ENCODE results near the gene DUSP22.

Gene DUSP22

GRCh38 chr6:308768-309167 lies 16.5 kb downstream of the DUSP22 start:
- no peak for DNase-seq (ENCODE audit: low read depth in 2 of 2)

GRCh38 chr6:309947-310346 lies 17.7 kb downstream of the DUSP22 start:
- no peak for DNase-seq (ENCODE audit: low read depth in 2 of 2)

GRCh38 chr6:310671-311070 lies 18.4 kb downstream of the DUSP22 start:
- no peak for DNase-seq (ENCODE audit: low read depth in 2 of 2)

GRCh38 chr6:311679-312220 lies 19.5 kb downstream of the DUSP22 start:
- no peak for DNase-seq (ENCODE audit: low read depth in 2 of 2)

- DNase-seq (ENCODE audit: low read depth in 2 of 2) = no peak
These were observed 20.8 kb downstream of the DUSP22 start for GRCh38 chr6:313087-313486.

GRCh38 chr6:313917-314316 lies 21.6 kb downstream of the DUSP22 start:
- DNase-seq (ENCODE audit: low read depth in 2 of 2) = no peak

GRCh38 chr6:314377-314776 lies 22.1 kb downstream of the DUSP22 start:
- DNase-seq (ENCODE audit: low read depth in 2 of 2) = no peak

- DNase-seq (ENCODE audit: low read depth in 2 of 2) = no peak
These were observed 22.9 kb downstream of the DUSP22 start for GRCh38 chr6:315226-315625.

- no peak for DNase-seq (ENCODE audit: low read depth in 2 of 2)
These were observed 23.9 kb downstream of the DUSP22 start for GRCh38 chr6:315921-316752.

- no peak for DNase-seq (ENCODE audit: low read depth in 2 of 2)
These were observed 24.4 kb downstream of the DUSP22 start for GRCh38 chr6:316753-317038.

GRCh38 chr6:317060-317447 lies 24.8 kb downstream of the DUSP22 start:
- DNase-seq (ENCODE audit: low read depth in 2 of 2) = no peak

- DNase-seq (ENCODE audit: low read depth in 2 of 2) = no peak
These were observed 25.3 kb downstream of the DUSP22 start for GRCh38 chr6:317448-318144.

- DNase-seq (ENCODE audit: low read depth in 2 of 2) = no peak
These were observed 26.1 kb downstream of the DUSP22 start for GRCh38 chr6:318243-318890.

- DNase-seq (ENCODE audit: low read depth in 2 of 2) = no peak
These were observed 27.2 kb downstream of the DUSP22 start for GRCh38 chr6:319177-320131.

GRCh38 chr6:320351-321157 lies 28.3 kb downstream of the DUSP22 start:
- no peak for DNase-seq (ENCODE audit: low read depth in 2 of 2)

- no peak for DNase-seq (ENCODE audit: low read depth in 2 of 2)
These were observed 28.8 kb downstream of the DUSP22 start for GRCh38 chr6:321158-321438.

GRCh38 chr6:321536-322258 lies 29.4 kb downstream of the DUSP22 start:
- DNase-seq (ENCODE audit: low read depth in 2 of 2) = no peak

- no peak for DNase-seq (ENCODE audit: low read depth in 2 of 2)
These were observed 30.1 kb downstream of the DUSP22 start for GRCh38 chr6:322259-322930.

GRCh38 chr6:322940-323729 lies 30.8 kb downstream of the DUSP22 start:
- DNase-seq (ENCODE audit: low read depth in 2 of 2) = no peak

All from stimulated activated CD8-positive, alpha-beta memory T cell treated with anti-CD3 and anti-CD28 coated beads, Interleukin-7, amount 100 ng/mL, for 1 hour (primary cell).